Astrocyte (in vitro differentiated cells and primary cell): ENCODE data around the gene KCNC1.

Experiments used
- CTCF ChIP-seq: IDR thresholded peaks from 2 replicates; pipeline ENCODE4 v1.5.1; 2011; ENCODE audit warnings: low read depth, mild to moderate bottlenecking, inconsistent platforms, low read length, moderate library complexity; ENCODE audit not compliant: insufficient read depth
- EZH2 ChIP-seq: IDR thresholded peaks from 2 replicates; pipeline ENCODE4 v1.6.1; 2012; ENCODE audit warnings: mild to moderate bottlenecking, low read length, inconsistent platforms; ENCODE audit not compliant: insufficient read depth

DNA sequence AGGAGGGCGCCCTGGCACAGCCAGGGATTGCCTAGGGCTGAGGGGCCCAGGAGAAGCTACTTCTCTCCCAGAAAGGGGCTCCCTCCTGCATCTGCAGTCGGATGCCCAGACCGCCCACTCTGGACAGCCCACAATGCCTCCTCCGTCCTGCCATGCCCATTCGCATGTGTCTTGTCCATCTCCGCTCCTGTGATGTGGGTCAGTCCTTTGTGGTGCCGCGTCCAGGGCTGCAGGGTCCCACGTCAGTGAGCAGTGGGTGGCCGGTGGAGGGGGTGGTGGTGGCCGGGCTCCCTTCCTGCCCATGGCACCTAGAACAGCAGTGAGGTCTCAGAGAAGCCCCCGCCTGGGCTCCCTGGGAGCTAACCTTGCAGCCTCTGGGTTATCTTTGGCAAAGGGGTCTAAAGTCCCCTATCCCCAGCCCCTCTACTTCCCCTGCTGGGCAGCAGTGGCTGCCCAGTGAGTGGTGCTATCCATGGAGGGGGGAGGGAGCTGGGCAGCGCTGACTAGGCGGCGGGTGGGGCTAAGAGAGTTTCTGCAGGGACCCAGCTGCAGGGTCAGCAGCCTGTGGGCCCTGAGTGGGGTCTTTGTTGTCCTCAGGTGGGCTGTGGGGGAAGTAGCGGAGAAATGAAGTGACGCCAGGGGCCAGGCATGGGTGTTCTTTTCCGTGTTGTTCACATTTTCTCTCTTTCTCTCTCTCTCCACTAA, 41.1 kb downstream of the KCNC1 start:
- TF ChIP-seq CTCF = no peak
- TF ChIP-seq EZH2 = no peak
